NCI-H187 treated with DMSO at 0.1 percent for 48 hours (cell line): Measurements from ENCODE around the gene FAM120A.

Experiments used
- DNase-seq: peaks from one replicate; lab custom pipeline; 2025; lab: John Stamatoyannopoulos, UW

FAM120A gene

DNA sequence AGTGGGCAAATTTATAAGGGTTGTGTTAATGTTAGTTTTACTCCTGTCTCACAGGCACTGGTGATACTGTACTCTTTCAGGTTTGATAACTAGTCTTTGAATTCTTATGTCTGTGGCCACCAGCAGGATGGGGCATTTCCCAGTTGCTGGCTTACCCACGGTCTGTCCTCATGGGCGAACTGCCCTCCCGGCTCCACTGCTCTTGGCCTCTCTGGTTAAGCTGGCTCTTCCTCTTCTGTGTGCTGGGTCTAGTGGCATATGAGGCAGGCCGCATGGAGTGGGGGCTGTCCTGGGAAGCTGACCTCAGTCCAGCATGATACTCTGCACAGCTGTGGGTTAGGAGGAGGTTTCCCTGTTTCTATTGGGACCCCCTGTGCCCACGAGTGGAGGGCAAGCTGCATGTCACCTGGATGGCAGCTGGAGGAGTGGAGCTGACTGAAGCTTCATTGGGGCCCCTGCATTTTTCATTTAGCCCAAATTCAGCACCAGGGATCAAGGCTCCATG is 144.4 kb downstream of the FAM120A start:
- no peak for DNase-seq

DNA sequence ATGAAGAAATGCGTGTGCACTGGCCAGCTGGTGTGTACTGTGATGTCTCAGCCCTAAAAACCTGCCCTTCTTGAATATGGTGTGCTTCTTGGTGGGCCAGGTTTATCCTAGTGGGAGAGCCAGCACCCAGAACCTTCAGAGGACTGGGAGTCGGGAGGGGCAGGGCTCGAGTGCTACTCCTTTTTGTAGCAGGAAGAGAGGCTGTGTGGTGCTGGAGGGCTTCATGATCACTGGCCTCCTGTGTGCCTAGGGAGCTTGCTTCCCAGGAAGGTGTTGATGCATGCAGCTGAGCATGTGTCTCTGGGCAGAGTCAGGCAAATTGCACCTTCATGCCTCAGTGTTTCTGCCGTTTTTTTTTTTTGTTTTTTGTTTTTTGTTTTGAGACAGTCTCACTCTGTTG is 144.9 kb downstream of the FAM120A start:
- no peak for DNase-seq

DNA sequence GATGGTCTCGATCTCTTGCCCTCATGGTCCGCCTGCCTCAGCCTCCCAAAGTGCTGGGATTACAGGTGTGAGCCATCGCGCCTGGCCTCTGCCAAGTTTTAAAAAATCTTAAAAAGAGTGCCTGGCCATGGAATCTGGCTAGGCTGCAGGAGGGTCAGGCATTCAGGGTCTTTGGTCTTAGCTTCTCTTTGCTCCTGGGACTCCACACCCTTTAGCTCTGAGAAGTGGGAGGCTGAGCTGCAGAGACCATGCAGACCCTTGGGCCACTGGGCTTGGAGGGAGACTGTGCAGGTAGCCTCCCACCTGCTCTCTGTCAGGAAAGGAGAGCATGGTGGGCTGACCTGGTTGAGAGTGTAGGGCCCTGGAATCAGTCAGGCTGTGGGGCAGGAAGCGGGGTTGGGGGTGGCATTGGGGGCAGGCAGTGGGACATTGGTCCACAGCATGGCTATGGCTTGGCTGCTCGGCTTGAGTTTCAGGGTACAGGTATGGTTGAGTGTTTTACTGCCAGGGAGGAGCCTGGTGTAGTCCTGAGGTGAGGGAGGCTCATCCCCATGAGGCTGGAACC is 145.7 kb downstream of the FAM120A start:
- no peak for DNase-seq

DNA sequence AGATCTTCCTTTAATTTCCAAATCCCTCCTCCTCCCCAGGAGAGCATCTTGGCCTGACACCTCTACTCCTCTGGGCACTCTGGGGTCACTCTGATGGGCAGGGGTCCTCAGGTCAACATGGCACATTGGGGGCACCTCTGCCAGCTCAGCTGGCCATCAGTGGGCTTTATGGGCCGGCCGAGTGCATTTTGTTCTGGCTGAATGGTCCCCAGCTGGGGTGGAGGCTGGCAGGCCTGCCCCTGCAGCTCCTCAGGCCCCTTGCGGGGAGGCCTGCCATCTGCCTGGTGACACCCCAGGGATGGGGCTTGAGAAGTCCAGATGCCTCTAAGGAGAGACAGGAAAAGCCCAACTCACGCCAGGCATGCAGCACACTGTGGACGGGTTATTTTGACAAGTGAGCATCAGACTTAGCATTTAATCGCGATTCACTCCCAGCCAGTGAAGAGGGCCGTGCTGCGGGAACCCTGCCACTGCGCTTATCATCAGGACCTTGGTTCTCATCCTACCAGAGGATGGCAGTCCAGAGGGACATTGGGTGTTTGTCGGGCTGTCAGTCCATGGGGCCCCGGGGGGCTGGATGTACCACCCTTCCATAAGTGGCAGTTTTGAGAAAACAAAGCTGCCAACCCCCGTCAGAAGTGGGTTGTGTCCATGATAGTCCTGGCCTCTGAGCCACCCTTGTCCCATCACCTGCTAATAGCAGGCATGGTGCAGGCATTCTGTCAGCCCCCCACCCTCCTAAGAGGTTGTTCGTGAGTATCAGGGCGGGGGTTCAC is 146.6 kb downstream of the FAM120A start:
- no peak for DNase-seq

DNA sequence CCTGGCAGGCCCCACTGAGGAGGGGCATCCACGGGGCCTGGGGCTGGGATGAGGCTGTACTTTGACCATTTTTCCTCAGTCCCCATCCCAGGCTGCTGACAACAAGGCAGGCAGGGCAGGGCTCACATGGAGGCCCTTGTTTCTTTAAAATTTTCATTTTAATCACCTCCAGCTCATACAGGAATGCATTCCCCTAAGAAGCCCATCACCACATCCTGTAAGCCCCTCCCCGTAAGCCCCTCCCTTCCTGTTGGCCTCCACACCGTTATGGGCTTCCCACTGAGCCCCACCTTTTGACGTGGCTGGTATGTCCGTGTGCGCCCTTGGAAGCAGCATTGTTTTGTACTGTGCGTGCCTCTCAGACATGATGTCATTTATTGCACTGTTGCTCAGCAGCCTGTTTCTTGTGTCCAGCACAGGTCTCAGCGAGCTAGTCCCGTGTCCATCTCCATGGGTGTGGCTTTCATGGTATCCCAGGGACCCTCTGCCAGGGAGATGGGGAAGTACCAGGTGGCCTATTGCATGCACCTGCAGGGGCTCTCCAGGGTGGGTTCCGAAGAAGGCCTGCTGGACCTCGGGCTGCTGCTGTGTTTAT is 147.3 kb downstream of the FAM120A start:
- no peak for DNase-seq

DNA sequence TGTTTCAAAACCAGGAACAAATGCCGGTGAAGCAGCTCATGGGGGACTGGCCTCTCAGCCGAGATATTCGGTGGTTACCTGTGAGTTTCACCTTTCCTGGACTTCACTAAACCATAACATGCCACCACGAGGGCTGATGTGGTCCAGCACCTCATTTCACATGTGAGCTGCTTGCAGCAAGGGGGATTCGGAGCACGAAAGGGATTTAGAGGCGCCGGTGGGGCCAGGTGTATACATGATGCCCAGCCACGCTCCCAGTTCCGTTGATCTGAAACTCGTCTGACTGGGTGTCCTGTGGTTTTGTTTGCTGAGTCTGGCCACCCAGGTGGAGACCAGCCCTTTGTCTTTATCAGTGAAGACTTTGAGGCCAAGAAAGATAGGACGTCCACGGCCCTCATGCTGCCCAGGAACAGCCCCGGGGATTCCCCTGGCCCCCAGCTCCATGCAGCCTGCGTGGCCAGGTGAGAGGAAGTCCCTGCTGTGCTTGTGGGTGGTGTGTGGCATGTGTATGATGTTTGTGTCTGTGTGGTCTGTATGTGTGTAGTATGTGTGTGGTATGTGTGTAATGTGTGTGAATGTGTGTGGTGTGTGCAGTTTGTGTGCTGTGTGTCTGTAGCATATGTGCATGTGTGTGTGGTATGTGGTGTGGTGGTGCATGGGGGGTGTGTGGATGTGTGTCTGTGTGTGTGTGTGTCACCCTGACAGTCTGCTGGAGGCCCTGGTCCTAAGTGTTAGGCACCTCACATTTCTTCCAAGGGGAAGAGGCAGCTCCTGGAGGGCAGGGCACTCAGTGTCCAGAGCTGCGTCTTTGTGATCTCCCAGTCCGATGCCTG is 148.3 kb downstream of the FAM120A start:
- DNase-seq: no peak

DNA sequence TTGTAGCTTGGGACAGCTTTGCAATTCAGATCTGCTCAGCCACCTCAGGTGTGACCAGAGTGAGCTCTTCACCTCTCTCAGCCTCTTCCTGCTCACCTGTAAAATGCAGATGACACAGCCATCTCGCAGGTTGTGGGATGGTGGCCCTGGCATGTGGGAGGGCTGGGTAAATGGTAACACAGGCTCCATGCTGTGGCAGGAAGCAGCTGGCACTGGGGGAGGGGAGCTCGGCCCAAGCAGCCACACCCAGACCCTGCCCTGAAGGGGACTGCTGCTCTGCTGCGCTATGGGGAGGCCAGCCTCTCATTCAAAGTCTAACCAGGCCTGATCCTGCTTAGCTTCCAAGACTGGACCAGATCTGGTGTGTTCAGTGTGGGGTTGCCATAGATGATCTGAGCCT is 149.0 kb downstream of the FAM120A start:
- DNase-seq: no peak

DNA sequence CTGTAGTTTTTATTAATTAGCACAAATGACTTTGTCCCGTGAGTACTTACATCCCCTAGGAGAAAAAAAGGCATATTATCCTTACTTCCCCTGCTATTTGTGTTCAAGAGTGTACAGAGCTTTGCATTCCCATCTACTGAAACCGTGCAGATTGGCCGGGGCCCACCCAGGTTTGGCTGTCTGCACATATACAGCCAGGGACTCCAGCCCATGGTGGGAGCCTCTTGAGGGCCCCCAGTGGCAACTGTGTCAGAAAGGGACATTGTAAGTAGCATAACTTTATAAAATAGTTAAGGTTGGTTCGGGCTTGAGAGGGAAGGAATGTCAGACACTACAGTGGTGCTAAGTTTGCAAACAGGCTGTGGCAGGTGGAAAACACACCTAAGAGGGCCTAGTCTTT is 149.6 kb downstream of the FAM120A start:
- no peak for DNase-seq

DNA sequence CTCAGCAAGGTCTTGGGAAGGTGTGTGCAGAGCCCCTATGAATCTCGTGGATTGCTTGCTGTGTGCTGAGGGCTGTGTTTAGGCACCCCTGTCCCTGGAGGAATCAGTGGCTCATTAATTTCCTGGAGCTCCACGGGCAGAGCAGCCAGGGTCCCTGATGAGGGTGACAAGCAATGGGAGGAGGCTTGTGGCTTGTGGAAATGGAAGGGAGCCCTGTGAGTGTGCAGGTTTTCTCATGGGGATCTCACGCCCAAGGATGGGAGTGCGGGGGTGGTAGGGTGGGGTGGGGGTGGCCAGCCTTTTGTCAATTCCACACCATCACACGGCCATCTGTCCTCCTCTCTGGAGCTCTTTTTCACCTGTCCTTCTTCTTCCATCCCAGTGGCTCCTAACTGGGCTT is 150.2 kb downstream of the FAM120A start:
- no peak for DNase-seq

DNA sequence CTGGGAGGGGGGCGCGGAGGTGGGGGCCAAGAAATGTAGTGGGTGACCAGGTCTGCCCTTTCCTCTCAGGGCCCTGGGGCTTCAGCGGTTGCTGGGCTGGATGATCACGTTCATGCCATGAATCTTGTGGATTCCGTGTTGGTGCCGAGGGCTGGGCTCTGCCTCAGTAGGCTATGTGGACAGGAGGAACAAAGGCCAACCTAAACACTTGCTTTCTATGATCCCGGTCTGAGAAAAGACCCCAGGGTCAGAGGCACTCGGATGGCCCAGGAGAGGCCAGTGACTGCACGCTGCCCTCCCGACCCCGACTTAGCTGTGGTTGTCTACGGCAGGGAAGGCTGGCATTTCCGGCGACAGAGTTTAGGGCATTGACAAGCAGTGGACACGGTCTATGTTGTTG is 151.5 kb downstream of the FAM120A start:
- DNase-seq: no peak

DNA sequence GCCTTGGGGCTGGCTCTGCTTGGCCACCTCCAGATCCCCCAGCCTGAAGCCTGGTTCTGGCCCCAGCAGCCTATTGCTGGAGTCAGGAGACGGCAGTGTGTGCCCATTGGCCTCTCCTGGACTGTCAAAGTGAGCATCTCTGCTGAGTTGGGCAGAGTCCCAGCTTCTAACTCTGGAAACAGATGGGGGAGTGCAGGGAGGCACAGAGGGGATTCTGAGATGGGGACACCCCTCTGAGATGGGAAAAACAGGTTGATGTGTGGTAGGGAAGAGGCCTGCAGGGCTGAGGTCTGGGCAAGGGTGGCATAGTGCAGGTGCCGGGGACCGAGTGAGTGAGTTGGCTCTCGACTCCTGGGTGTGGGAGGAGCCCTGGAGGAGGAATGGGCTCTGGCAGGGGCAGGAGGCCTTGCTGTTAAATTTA is 152.4 kb downstream of the FAM120A start:
- DNase-seq: no peak

DNA sequence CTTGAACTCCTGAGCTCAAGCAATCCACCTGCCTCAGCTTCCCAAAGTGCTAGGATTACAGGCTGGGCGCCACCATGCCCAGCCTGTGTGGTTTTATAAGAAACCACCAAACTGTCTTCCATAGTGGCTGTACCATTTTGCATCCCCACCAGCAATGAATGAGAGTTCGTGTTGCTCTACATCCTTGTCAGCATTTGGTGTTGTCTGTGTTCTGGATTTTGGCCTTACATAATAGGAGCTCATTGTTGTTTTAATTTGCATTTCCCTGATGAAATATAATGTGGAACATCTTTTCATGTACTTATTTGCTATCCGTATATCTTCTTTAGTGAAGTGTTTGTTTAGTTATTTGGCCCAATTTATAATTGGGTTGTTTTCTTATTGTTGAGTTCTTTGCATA is 154.7 kb downstream of the FAM120A start:
- DNase-seq: no peak

DNA sequence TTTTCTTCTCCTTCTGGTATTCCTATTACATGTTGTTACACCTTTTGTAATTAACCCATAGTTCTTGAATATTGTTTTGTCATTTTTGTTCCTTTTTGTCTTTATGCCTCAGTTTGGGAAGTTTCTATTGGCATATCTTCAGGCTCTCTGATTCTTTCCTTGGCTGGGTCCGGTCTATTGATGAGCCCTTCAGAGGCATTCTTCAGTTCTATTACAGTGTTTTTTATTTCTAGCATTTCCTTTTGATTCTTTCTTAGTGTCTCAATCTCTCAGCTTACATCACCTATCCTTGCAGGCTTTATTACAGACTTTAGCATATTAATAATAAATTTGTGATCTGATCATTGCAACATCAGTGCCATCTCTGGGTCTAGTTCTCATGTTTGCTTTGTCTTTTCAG is 158.7 kb downstream of the FAM120A start:
- DNase-seq: no peak

DNA sequence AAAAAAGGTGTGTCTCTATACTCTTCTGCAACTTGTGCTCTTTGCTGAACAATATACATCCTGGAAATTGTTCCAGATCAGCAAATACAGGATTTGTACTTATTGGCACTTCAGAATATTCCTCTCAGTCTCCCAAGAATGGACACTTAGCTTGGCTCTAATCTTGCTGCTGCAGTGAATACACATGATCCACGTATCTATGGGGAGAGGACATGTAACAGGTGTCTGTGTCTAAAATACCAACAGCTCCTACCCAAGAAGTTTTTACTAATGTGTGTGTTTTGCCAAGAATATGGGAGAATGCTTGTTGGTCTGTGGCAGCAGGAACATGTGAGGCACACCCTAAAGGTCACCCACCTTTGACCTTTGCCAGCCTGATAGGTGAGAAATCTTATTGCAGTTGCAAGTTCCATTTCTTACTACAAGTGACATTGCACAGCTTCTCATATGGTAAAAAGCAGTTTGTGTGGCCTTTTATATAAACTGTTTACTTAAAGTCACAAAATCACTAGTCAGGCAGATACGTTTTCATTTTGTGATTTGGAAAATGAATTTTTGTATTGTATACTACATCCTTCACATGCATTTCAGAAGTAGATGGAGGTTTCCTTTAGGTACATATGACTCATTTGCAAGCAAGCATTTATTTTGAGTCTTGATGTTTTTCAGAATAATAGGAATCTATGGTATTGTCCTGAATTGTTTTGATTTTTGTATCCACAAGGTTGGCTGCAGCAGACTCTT is 160.7 kb downstream of the FAM120A start:
- DNase-seq: no peak

DNA sequence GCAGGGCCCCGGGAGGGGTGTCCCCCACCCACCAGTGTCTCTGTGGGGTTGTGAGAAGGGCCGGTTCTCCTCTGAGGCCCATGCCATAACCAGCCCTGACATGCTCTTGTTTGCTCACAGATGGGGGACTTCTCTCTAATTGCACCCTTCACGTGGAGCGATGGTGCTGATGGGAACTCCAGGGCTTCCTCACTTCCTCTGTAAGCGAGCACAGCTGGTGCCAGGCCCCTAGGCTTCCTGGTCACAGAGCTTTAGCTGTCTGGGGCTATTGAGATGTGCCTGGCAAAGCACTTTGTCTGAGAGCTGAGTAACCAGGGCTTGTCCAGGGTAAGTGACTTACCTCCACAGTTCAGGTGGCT is 161.3 kb downstream of the FAM120A start:
- DNase-seq: no peak

DNA sequence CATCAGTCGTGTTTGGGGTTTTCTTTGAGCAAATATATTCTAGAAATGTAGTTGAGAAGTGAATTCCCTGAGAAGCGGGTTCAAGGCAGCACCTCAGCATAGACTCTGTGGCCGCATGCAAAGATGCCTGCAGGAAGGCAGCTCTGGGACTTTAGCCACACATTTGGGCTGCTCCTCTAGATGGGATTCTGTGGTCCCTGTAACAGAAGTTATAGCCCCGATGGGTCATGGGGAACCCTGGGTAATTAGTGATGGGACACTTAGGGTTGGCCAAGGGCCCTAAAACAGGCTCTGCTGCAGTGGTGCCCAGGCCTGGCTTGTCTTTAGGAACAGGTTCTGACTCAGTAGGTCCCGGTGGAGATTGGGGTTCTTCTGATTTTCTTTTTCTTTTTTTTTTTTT is 161.7 kb downstream of the FAM120A start:
- no peak for DNase-seq

DNA sequence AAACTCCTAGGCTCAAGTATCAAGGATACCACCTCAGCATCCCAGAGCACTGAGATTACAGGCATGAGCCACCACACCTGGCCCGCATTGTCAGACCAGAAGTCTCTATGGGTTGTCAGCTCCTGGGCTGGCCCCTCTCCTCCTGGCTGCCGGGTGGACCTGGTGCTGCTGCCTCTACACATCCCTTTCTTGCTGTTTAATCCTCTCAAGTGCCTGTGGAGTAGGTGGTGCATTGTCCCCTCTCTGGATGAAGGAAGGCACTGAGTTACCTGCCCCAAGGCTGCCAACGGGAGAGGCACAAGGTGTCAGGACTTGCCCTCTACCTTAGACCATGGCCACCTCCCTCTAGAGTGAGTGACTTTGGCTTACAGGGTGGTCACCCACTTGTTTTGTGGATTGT is 162.3 kb downstream of the FAM120A start:
- DNase-seq: no peak

DNA sequence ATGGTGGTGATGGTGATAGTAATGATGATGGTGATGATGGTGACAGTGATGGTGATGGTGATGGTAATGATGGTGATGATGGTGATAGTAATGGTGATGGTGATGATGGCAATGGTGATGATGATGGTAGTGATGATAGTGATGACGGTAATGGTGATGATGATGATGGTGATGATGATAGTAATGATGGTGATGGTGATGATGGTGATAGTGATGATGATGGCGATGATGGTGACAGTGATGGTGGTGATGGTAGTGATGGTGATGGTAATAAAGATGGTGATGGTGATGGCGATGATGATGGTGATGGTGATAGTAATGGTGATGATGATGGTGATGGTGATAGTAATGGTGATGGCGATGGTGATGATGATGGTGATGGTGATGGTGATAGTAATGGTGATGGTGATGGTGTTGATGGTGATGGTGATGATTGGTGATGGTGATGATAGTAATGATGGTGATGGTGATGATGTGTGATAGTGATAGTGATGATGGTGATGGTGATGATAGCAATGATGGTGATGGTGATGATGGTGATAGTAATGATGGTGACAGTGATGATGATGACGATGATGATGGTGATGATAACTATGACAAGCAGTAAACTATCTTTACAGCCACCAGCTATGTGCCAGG is 163.5 kb downstream of the FAM120A start:
- DNase-seq: no peak
